GM21825 (cell line): ENCODE measurements around the gene G6PC3.

Source experiments
- ATAC-seq: cut with Tn5 transposase; IDR thresholded peaks from one replicate; pipeline ENCODE4 v1.9.1; 2021; ENCODE audit warnings: mild to moderate bottlenecking, moderate library complexity; ENCODE audit not compliant: unreplicated experiment

Gene G6PC3

DNA sequence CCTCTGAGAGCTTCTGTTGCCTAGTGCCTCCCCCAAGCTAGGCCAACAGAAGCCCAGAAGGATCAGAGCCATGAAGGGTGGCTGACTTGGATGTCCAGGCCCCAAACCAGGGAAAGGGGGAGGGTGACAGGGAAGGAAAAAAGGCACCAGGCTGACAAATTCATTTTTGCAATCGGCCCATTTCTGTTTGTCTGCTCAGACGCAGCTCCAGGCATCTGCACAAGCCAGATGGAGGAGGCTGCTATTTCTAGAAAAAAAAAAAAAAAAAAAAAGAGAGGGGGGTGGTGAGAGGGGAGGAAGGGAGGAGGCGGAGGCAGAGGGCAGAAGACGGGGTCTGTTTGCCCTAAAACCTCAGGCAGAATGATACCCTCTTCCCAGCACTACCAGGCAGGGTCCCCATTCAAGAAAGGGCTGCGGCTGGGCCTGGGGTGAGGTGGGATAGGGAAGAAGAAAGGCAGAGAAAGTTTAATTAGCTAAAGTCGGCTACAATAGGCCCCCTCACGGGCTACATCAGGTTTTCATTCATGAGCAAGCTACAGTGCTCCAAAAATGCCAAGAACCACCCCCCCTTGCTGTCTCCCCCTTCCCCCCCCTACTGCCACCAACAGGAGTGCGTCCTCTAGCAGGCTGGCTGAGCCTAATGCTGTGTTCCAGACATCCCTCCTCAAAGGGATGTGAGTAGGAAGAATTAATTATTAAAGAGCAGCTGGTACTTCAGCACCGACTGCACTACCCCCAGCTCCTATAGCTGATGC is 50.5 kb downstream of the G6PC3 start:
- no peak for ATAC-seq

- ATAC-seq, result no peak
These were observed 51.7 kb downstream of the G6PC3 start for GRCh38 chr17:44121997-44122815.

GRCh38 chr17:44122816-44123355 is 52.4 kb downstream of the G6PC3 start:
- ATAC-seq, result peak; percentile 9

DNA sequence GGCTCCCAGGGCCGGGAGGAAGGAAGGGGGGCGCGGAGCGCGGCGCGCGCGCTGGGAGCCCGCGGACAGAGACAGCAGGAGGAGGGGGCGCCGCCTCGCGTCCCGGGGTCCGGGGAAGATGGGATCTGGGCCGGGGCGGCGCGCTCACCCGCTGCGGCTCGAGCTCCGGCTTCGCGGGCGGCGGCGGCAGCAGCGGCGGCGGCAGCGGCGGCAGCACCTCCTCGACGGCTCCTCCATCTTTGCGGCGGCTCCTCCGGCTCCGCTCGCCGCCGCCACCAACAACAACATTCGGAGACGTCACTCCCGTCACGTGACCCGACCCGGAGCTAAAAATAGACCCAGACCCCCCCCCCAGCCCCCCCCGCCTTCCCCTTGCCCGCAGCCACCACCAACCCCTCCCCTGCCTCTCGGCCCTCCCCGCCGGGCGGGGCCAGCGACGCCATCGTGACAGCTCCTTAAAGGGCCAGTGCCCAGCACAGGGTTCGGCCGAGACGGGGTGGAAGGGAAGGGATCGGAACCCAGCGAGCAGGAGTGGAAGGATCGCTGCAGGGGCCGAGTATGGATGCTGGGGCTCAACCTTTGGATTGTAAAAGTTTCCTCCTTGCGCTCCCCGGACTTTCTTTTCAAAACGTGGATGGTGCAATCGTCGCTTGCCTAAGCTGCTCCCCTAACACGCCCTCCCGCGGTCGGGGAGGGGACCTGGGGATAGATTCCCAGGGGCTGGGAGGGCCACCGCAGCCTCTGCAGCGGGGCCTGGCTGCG is 53.0 kb downstream of the G6PC3 start, which contains the start of gene HDAC5:
Gene HDAC5 (minus strand): TSS at position 286 of the 762 bp plus-strand sequence. CDS start 6,126 bp downstream, outside the sequence.
- ATAC-seq, result peak; percentile 80

DNA sequence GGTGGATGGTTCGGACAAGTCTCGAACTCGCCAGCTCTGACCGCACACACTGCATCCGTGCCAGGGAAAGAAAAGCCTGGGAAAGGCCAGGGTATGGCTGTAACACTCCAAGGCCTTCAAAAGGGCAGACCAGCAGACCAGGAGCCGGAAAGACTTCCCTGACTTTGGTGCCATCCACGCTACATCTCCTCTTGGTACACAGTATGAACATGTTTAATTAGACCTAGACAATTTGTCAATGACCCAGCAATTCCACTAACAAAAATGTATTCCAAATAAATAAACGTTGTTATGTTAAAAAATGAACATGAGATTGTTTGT is 53.5 kb downstream of the G6PC3 start:
- ATAC-seq, result no peak
